ENCODE results near the gene SAP130. TPM values are rescaled to one million over a fixed set of nuclear protein-coding genes. Genes with fewer than 3 reads are reported as not detected.

SAP130 gene
- total and polyA plus RNA-seq, 2 of the 8 experiments (the other 6 are each of a cell fraction or from before 2014, with no cell fraction given) = 51.4 to 54.3 TPM

DNA sequence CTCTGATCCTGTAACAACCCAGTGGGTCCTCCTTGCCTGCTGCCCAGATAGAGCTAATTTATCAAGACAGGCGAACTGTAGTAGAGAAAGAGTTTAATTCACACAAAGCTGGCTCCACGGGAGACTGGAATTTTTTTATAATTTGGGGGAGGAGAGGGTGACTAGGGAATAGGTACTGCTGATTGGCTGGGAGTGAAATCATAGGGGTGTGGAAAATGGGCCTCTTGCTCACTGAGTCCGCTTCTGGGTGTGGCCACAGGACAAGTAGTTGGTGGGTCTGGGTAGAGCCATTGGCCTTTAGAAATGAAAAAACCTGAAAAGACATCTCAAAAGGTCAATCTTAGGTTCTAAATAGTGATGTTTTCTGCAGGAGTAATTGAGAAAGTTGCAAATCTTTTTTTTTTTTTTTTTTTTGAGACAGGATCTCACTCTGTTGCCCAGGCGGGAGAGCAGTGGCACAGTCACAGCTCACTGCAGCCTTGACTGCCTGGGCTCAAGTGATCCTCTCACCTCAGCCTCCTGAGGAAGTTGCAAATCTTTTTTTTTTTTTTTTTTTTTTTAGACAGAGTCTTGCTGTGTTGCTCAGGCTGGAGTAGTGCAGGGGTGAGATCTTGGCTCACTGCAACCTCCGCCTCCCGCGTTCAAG, 48.7 kb upstream of the SAP130 start (continued):
- TF ChIP-seq CHD7 (IDR thresholded peaks at IDR 0.05; ENCODE audit: insufficient replicate concordance, low read length) = no peak

Measured in H1 (cell line).